Mesenchymal stem cell (in vitro differentiated cells and primary cell): ENCODE data around the gene TDRD10.

Experiments used
- DNase-seq: peaks from one replicate; pipeline ENCODE4 v3.0.0-alpha.2; 2013
- H2AFZ ChIP-seq: one replicate; pipeline ENCODE4 v1.6.1; 2013; ENCODE audit warnings: low read depth, mild to moderate bottlenecking, control low read depth, inconsistent platforms, low read length, moderate library complexity
- H2AK5ac ChIP-seq: 2 replicates; pipeline ENCODE4 v1.6.1; 2013; ENCODE audit warnings: low read length, moderate library complexity, mild to moderate bottlenecking, inconsistent platforms; ENCODE audit not compliant: severe bottlenecking
- H2BK120ac ChIP-seq: one replicate; pipeline ENCODE4 v1.6.1; 2013; ENCODE audit warnings: low read depth, mild to moderate bottlenecking, inconsistent platforms, low read length, moderate library complexity
- H2BK12ac ChIP-seq, 2 experiments: one replicate each; pipeline ENCODE4 v1.6.1; 2013; ENCODE audit warnings: inconsistent platforms in 2 of 2, low read length in 2 of 2, mild to moderate bottlenecking in 2 of 2, moderate library complexity in 2 of 2, control low read depth in 1 of 2
- H2BK15ac ChIP-seq: one replicate; pipeline ENCODE4 v1.6.1; 2013; ENCODE audit warnings: mild to moderate bottlenecking, low read depth, inconsistent platforms; ENCODE audit not compliant: poor library complexity, severe bottlenecking
- H2BK5ac ChIP-seq: 2 replicates; pipeline ENCODE4 v1.6.1; 2013; ENCODE audit warnings: low read depth, mild to moderate bottlenecking, low read length, control low read depth, inconsistent platforms; ENCODE audit not compliant: poor library complexity, severe bottlenecking
- H3K14ac ChIP-seq, 2 experiments: one replicate each; pipeline ENCODE4 v1.6.1; 2013; ENCODE audit warnings: inconsistent platforms in 2 of 2, low read length in 2 of 2, control low read depth in 1 of 2, mild to moderate bottlenecking in 1 of 2, moderate library complexity in 1 of 2
- H3K18ac ChIP-seq, 2 experiments: one replicate each; pipeline ENCODE4 v1.6.1; 2013; ENCODE audit warnings: inconsistent platforms in 2 of 2, low read length in 2 of 2, control low read depth in 1 of 2, low read depth in 1 of 2, mild to moderate bottlenecking in 1 of 2
- H3K23ac ChIP-seq, 2 experiments: one replicate each; pipeline ENCODE4 v1.6.1; 2013; ENCODE audit warnings: inconsistent platforms in 2 of 2, low read length in 2 of 2, mild to moderate bottlenecking in 2 of 2, moderate library complexity in 2 of 2, control low read depth in 1 of 2
- H3K27ac ChIP-seq: 2 replicates; pipeline ENCODE4 v1.5.1; 2013; ENCODE audit warnings: mild to moderate bottlenecking, moderate library complexity, low read length, control low read depth, inconsistent platforms; ENCODE audit not compliant: poor library complexity, severe bottlenecking
- H3K27me3 ChIP-seq, 2 experiments: 2 replicates each; pipeline versions ENCODE4 v1.6.1 to v1.7.0; 2013; ENCODE audit warnings: low read length in 2 of 2, mild to moderate bottlenecking in 2 of 2, moderate library complexity in 2 of 2, control low read depth in 1 of 2, inconsistent platforms in 1 of 2; ENCODE audit not compliant: control insufficient read depth in 1 of 2, insufficient read depth in 1 of 2
- H3K36me3 ChIP-seq, 2 experiments: 2 replicates each; pipeline versions ENCODE4 v1.6.1 to v1.7.0; 2013; ENCODE audit warnings: low read length in 2 of 2, control low read depth in 1 of 2, inconsistent platforms in 1 of 2, low read depth in 1 of 2, mild to moderate bottlenecking in 1 of 2; ENCODE audit not compliant: insufficient read depth in 2 of 2, control insufficient read depth in 1 of 2
- H3K4ac ChIP-seq, 2 experiments: one replicate each; pipeline ENCODE4 v1.6.1; 2013; ENCODE audit warnings: inconsistent platforms in 2 of 2, low read length in 2 of 2, mild to moderate bottlenecking in 2 of 2, moderate library complexity in 2 of 2, control low read depth in 1 of 2, low read depth in 1 of 2
- H3K4me1 ChIP-seq: 2 replicates; pipeline ENCODE4 v1.6.1; 2013; ENCODE audit warnings: low read depth, low read length, control low read depth; ENCODE audit not compliant: control insufficient read depth, insufficient read depth
- H3K4me2 ChIP-seq: 2 replicates; pipeline ENCODE4 v1.6.1; 2013; ENCODE audit warnings: low read length, mild to moderate bottlenecking, inconsistent platforms; ENCODE audit not compliant: poor library complexity, severe bottlenecking
- H3K4me3 ChIP-seq, 2 experiments: 2 replicates each; pipeline versions ENCODE4 v1.5.1 to v1.7.0; 2013; ENCODE audit warnings: low read length in 2 of 2, mild to moderate bottlenecking in 2 of 2, control low read depth in 1 of 2, low read depth in 1 of 2; ENCODE audit not compliant: insufficient read depth in 1 of 2
- H3K79me1 ChIP-seq: replicated peaks from 2 replicates; pipeline ENCODE4 v1.6.1; 2013; ENCODE audit warnings: mild to moderate bottlenecking, control low read depth, low read length, inconsistent platforms; ENCODE audit not compliant: poor library complexity, severe bottlenecking
- H3K9ac ChIP-seq: 2 replicates; pipeline ENCODE4 v1.7.0; 2013; ENCODE audit warnings: mild to moderate bottlenecking, low read length, moderate library complexity
- H3K9me3 ChIP-seq: 2 replicates; pipeline ENCODE4 v1.7.0; 2013; ENCODE audit warnings: mild to moderate bottlenecking, low read length; ENCODE audit not compliant: control insufficient read depth
- H4K8ac ChIP-seq: one replicate; pipeline ENCODE4 v1.6.1; 2013; ENCODE audit warnings: inconsistent platforms, mild to moderate bottlenecking, low read length, moderate library complexity
- H4K91ac ChIP-seq: one replicate; pipeline ENCODE4 v1.6.1; 2013; ENCODE audit warnings: mild to moderate bottlenecking, low read length, inconsistent platforms
- WGBS: methylation state at CpG from one replicate; pipeline ENCODE4 v1.1.7; 2013; ENCODE audit warnings: mixed read lengths; 5-methylcytosine and 5-hydroxymethylcytosine counted together

The TDRD10 gene

GRCh38 chr1:154595621-154596020 lies 93.6 kb downstream of the TDRD10 start:
- WGBS = no CpG with 5 or more reads among the region's 1 CpG
- peak; percentile 45 for DNase-seq
- Histone ChIP-seq H3K23ac (no peak overlapping the region), H3K9ac (peak overlapping the region; percentile 15), H2AFZ (no peak overlapping the region), H2BK12ac (no peak overlapping the region), H3K79me1 (peaks cover 40% of the 10 kb centered on the region), H3K18ac (no peak overlapping the region), H3K4ac (no peak overlapping the region), H3K36me3 (peaks cover 55 to 93% of the 10 kb centered on the region in 2 experiments), H2BK5ac (no peak overlapping the region), H2AK5ac (no peak overlapping the region), H4K91ac (no peak overlapping the region), H2BK15ac (no peak overlapping the region), H3K4me1 (peaks cover 6% of the 10 kb centered on the region), H3K4me2 (no peak overlapping the region), H3K27me3 (no peaks in the 10 kb centered on the region), H3K9me3 (no peaks in the 10 kb centered on the region), H2BK120ac (no peak overlapping the region), H3K4me3 (no peak overlapping the region), H3K27ac (no peak overlapping the region), H4K8ac (no peak overlapping the region), H3K14ac (no peak overlapping the region)
